ENCODE measurements around the gene TSPOAP1. TPM values are rescaled to one million over a fixed set of nuclear protein-coding genes. Genes with fewer than 3 reads are reported as not detected.
A peak's percentile ranks its signal among the peaks of the same experiment; 100 is the strongest.

TSPOAP1 gene
- total and polyA plus RNA-seq, 4 donors = 22.6 to 123 (median 69.7) TPM

- no peak overlapping the region for H3K27ac ChIP-seq (ENCODE audit: low read depth, low read length)
- peaks cover 3% of the 10 kb centered on the region for H3K27me3 ChIP-seq (ENCODE audit: control insufficient read depth, insufficient read depth, low read length)
- no peak overlapping the region for H3K4me3 ChIP-seq (ENCODE audit: low read depth, low read length)
- H3K9me3 ChIP-seq (ENCODE audit: control insufficient read depth, insufficient read depth, low read length) = no peaks in the 10 kb centered on the region
- DNase-seq (ENCODE audit: low read depth in 4 of 6, low spot score in 6 of 6) = no peak
- peaks cover under 1% of the 10 kb centered on the region for H3K4me1 ChIP-seq (ENCODE audit: control insufficient read depth, insufficient read depth, low read length)
- 42% methylated on average over 2 of the region's 6 CpGs for WGBS (ENCODE audit: insufficient coverage)
- no peaks in the 10 kb centered on the region for H3K36me3 ChIP-seq (ENCODE audit: control insufficient read depth, insufficient read depth, low read length)
Measured at GRCh38 chr17:58284613-58285421, 43.8 kb downstream of the TSPOAP1 start.

GRCh38 chr17:58283674-58284612 is 44.7 kb downstream of the TSPOAP1 start:
- Histone ChIP-seq H3K27ac (ENCODE audit: low read depth, low read length) (no peak overlapping the region), H3K27me3 (ENCODE audit: control insufficient read depth, insufficient read depth, low read length) (peaks cover 8% of the 10 kb centered on the region), H3K4me1 (ENCODE audit: control insufficient read depth, insufficient read depth, low read length) (peaks cover 9% of the 10 kb centered on the region), H3K36me3 (ENCODE audit: control insufficient read depth, insufficient read depth, low read length) (no peaks in the 10 kb centered on the region), H3K4me3 (ENCODE audit: low read depth, low read length) (no peak overlapping the region), H3K9me3 (ENCODE audit: control insufficient read depth, insufficient read depth, low read length) (no peaks in the 10 kb centered on the region)
- no peak for DNase-seq (ENCODE audit: low read depth in 4 of 6, low spot score in 6 of 6)
- 83% methylated on average over 9 of the region's 12 CpGs for WGBS (ENCODE audit: insufficient coverage)

GRCh38 chr17:58282442-58282841 is 46.2 kb downstream of the TSPOAP1 start:
- Histone ChIP-seq H3K4me1 (ENCODE audit: control insufficient read depth, insufficient read depth, low read length) (peaks cover 23% of the 10 kb centered on the region), H3K27ac (ENCODE audit: low read depth, low read length) (no peak overlapping the region), H3K4me3 (ENCODE audit: low read depth, low read length) (no peak overlapping the region), H3K9me3 (ENCODE audit: control insufficient read depth, insufficient read depth, low read length) (no peaks in the 10 kb centered on the region), H3K27me3 (ENCODE audit: control insufficient read depth, insufficient read depth, low read length) (peaks cover 11% of the 10 kb centered on the region), H3K36me3 (ENCODE audit: control insufficient read depth, insufficient read depth, low read length) (no peaks in the 10 kb centered on the region)
- 96% methylated on average over 4 of the region's 6 CpGs for WGBS (ENCODE audit: insufficient coverage)
- DNase-seq (ENCODE audit: low read depth in 4 of 6, low spot score in 6 of 6) = no peak

GRCh38 chr17:58281511-58282011 is 47.0 kb downstream of the TSPOAP1 start:
- DNase-seq (ENCODE audit: low read depth in 4 of 6, low spot score in 6 of 6) = no peak
- no peak overlapping the region for H3K4me3 ChIP-seq (ENCODE audit: low read depth, low read length)
- H3K27ac ChIP-seq (ENCODE audit: low read depth, low read length) = no peak overlapping the region
- peaks cover 23% of the 10 kb centered on the region for H3K4me1 ChIP-seq (ENCODE audit: control insufficient read depth, insufficient read depth, low read length)
- no peaks in the 10 kb centered on the region for H3K36me3 ChIP-seq (ENCODE audit: control insufficient read depth, insufficient read depth, low read length)
- H3K9me3 ChIP-seq (ENCODE audit: control insufficient read depth, insufficient read depth, low read length) = no peaks in the 10 kb centered on the region
- no CpG with 5 or more reads among the region's 2 CpGs for WGBS (ENCODE audit: insufficient coverage)
- H3K27me3 ChIP-seq (ENCODE audit: control insufficient read depth, insufficient read depth, low read length) = peaks cover 11% of the 10 kb centered on the region

GRCh38 chr17:58280480-58281217 is 47.9 kb downstream of the TSPOAP1 start, which contains the start of gene MPO:
TSS of gene MPO (minus strand) at chr17:58280935. CDS start at chr17:58280758, 177 bp downstream.
- Histone ChIP-seq H3K4me3 (ENCODE audit: low read depth, low read length) (no peak within 1 kb of the TSS), H3K4me1 (ENCODE audit: control insufficient read depth, insufficient read depth, low read length) (peaks cover 23% of the 10 kb centered on the region), H3K36me3 (ENCODE audit: control insufficient read depth, insufficient read depth, low read length) (no peaks in the 10 kb centered on the region), H3K9me3 (ENCODE audit: control insufficient read depth, insufficient read depth, low read length) (no peaks in the 10 kb centered on the region), H3K27me3 (ENCODE audit: control insufficient read depth, insufficient read depth, low read length) (peaks cover 11% of the 10 kb centered on the region), H3K27ac (ENCODE audit: low read depth, low read length) (no peak within 1 kb of the TSS)
- no peak for DNase-seq (ENCODE audit: low read depth in 4 of 6, low spot score in 6 of 6)
- WGBS (ENCODE audit: insufficient coverage) = 75% methylated on average over 1 of the region's 5 CpGs

- DNase-seq (ENCODE audit: low read depth in 4 of 6, low spot score in 6 of 6) = no peak
- Histone ChIP-seq H3K4me3 (ENCODE audit: low read depth, low read length) (no peak overlapping the region), H3K9me3 (ENCODE audit: control insufficient read depth, insufficient read depth, low read length) (no peaks in the 10 kb centered on the region), H3K27ac (ENCODE audit: low read depth, low read length) (no peak overlapping the region), H3K36me3 (ENCODE audit: control insufficient read depth, insufficient read depth, low read length) (no peaks in the 10 kb centered on the region), H3K27me3 (ENCODE audit: control insufficient read depth, insufficient read depth, low read length) (peaks cover 11% of the 10 kb centered on the region), H3K4me1 (ENCODE audit: control insufficient read depth, insufficient read depth, low read length) (peaks cover 23% of the 10 kb centered on the region)
- 84% methylated on average over 16 of the region's 16 CpGs for WGBS (ENCODE audit: insufficient coverage)
Measured at GRCh38 chr17:58279736-58280479, 48.7 kb downstream of the TSPOAP1 start.

GRCh38 chr17:58279016-58279711 is 49.4 kb downstream of the TSPOAP1 start:
- WGBS (ENCODE audit: insufficient coverage) = 13% methylated on average over 59 of the region's 60 CpGs
- Histone ChIP-seq H3K27me3 (ENCODE audit: control insufficient read depth, insufficient read depth, low read length) (peaks cover 11% of the 10 kb centered on the region), H3K9me3 (ENCODE audit: control insufficient read depth, insufficient read depth, low read length) (no peaks in the 10 kb centered on the region), H3K27ac (ENCODE audit: low read depth, low read length) (no peak overlapping the region), H3K4me3 (ENCODE audit: low read depth, low read length) (no peak overlapping the region), H3K4me1 (ENCODE audit: control insufficient read depth, insufficient read depth, low read length) (peaks cover 23% of the 10 kb centered on the region), H3K36me3 (ENCODE audit: control insufficient read depth, insufficient read depth, low read length) (no peaks in the 10 kb centered on the region)
- peak in 2 of 6 donors; percentile 28 to 66 for DNase-seq (ENCODE audit: low read depth in 4 of 6, low spot score in 6 of 6)

GRCh38 chr17:58278661-58279015 is 50.0 kb downstream of the TSPOAP1 start:
- peak in 1 of 6 donors; percentile 17 for DNase-seq (ENCODE audit: low read depth in 4 of 6, low spot score in 6 of 6)
- H3K27me3 ChIP-seq (ENCODE audit: control insufficient read depth, insufficient read depth, low read length) = peaks cover 11% of the 10 kb centered on the region
- H3K4me1 ChIP-seq (ENCODE audit: control insufficient read depth, insufficient read depth, low read length) = peaks cover 23% of the 10 kb centered on the region
- no peak overlapping the region for H3K4me3 ChIP-seq (ENCODE audit: low read depth, low read length)
- 41% methylated on average over 5 of the region's 5 CpGs for WGBS (ENCODE audit: insufficient coverage)
- H3K36me3 ChIP-seq (ENCODE audit: control insufficient read depth, insufficient read depth, low read length) = no peaks in the 10 kb centered on the region
- H3K9me3 ChIP-seq (ENCODE audit: control insufficient read depth, insufficient read depth, low read length) = no peaks in the 10 kb centered on the region
- no peak overlapping the region for H3K27ac ChIP-seq (ENCODE audit: low read depth, low read length)

All from spinal cord (tissue), 10 donors.